ENCODE measurements around the gene GAP43.

Gene GAP43

DNA sequence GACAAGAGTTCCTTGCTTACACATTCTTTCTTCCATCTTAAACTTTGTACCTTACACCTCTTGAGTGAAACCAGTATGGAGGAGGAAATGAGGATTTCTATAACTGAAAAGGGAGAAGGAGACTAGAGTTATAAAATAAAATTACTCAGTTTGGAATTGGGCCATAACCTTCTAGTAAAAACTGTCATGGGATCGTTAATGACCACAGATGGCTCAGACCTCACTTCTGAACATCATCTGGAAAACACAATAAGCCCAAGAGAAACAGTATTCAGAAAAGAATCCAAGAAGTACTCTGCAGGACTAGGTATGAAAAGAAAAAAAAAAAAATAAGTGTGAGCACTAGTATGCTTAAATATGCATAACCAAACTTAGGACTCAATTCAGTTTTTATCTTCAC lies 12.1 kb downstream of the GAP43 start:
- Histone ChIP-seq H3K4me1 (ENCODE audit: insufficient read depth, low read length) (no peaks in the 10 kb centered on the region), H3K27ac (ENCODE audit: low read length) (no peak overlapping the region), H3K9ac (ENCODE audit: low read depth, low read length) (no peak overlapping the region), H3K36me3 (ENCODE audit: insufficient read depth, low read length) (no peaks in the 10 kb centered on the region), H3K79me2 (ENCODE audit: insufficient read depth, low read length) (no peaks in the 10 kb centered on the region), H3K9me3 (ENCODE audit: insufficient read depth, low read length, severe bottlenecking) (no peaks in the 10 kb centered on the region), H2AFZ (ENCODE audit: low read depth, low read length) (no peak overlapping the region), H3K4me3 (ENCODE audit: low read depth in 1 of 2, low read length in 2 of 2) (no peak overlapping the region), H4K20me1 (ENCODE audit: insufficient read depth, low read length) (no peaks in the 10 kb centered on the region), H3K27me3 (ENCODE audit: insufficient read depth, low read length, poor library complexity) (no peaks in the 10 kb centered on the region), H3K4me2 (ENCODE audit: insufficient read depth, low read length) (no peak overlapping the region)
- TF ChIP-seq EZH2 (IDR thresholded peaks at IDR 0.05; ENCODE audit: borderline replicate concordance, low read depth, low read length, severe bottlenecking) = no peak
- TF ChIP-seq, protein P1, sequence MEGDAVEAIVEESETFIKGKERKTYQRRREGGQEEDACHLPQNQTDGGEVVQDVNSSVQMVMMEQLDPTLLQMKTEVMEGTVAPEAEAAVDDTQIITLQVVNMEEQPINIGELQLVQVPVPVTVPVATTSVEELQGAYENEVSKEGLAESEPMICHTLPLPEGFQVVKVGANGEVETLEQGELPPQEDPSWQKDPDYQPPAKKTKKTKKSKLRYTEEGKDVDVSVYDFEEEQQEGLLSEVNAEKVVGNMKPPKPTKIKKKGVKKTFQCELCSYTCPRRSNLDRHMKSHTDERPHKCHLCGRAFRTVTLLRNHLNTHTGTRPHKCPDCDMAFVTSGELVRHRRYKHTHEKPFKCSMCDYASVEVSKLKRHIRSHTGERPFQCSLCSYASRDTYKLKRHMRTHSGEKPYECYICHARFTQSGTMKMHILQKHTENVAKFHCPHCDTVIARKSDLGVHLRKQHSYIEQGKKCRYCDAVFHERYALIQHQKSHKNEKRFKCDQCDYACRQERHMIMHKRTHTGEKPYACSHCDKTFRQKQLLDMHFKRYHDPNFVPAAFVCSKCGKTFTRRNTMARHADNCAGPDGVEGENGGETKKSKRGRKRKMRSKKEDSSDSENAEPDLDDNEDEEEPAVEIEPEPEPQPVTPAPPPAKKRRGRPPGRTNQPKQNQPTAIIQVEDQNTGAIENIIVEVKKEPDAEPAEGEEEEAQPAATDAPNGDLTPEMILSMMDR (IDR thresholded peaks at IDR 0.05; ENCODE audit: borderline replicate concordance, extremely low read depth, low read length, poor library complexity, severe bottlenecking) = no peak
- DNase-seq = no peak
- no peak for ATAC-seq (ENCODE audit: insufficient read depth, low read depth)

DNA sequence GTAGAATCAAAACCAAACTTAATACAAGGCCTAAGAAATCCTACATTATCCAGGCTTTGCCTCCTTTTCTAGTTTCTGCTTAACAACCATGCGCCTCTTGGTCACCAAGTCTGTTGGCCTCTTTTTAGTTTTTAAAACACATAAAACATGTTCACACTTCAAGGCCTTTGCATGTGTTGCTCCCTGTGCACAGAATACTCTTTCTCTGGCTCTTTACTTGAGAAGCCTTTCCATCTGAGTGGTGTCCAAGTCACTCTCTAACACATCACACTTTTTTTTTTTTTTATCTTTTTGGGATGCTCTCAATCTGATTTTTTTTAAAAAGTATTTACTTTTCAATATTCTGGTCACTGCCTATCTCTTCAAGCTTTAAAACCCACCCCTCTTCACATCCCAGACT lies 14.9 kb downstream of the GAP43 start:
- no peak overlapping the region for H3K27ac ChIP-seq (ENCODE audit: low read length)
- H3K9me3 ChIP-seq (ENCODE audit: insufficient read depth, low read length, severe bottlenecking) = no peaks in the 10 kb centered on the region
- no peak overlapping the region for H2AFZ ChIP-seq (ENCODE audit: low read depth, low read length)
- no peak overlapping the region for H3K4me2 ChIP-seq (ENCODE audit: insufficient read depth, low read length)
- no peak overlapping the region for H3K4me3 ChIP-seq (ENCODE audit: low read depth in 1 of 2, low read length in 2 of 2)
- H3K79me2 ChIP-seq (ENCODE audit: insufficient read depth, low read length) = no peaks in the 10 kb centered on the region
- no peaks in the 10 kb centered on the region for H3K36me3 ChIP-seq (ENCODE audit: insufficient read depth, low read length)
- ATAC-seq (ENCODE audit: insufficient read depth, low read depth) = no peak
- no peaks in the 10 kb centered on the region for H3K27me3 ChIP-seq (ENCODE audit: insufficient read depth, low read length, poor library complexity)
- no peak for TF ChIP-seq EZH2 (IDR thresholded peaks at IDR 0.05; ENCODE audit: borderline replicate concordance, low read depth, low read length, severe bottlenecking)
- TF ChIP-seq, protein P1 (IDR thresholded peaks at IDR 0.05; ENCODE audit: borderline replicate concordance, extremely low read depth, low read length, poor library complexity, severe bottlenecking) = no peak
- H3K4me1 ChIP-seq (ENCODE audit: insufficient read depth, low read length) = no peaks in the 10 kb centered on the region
- no peak for DNase-seq
- no peak overlapping the region for H3K9ac ChIP-seq (ENCODE audit: low read depth, low read length)
- no peaks in the 10 kb centered on the region for H4K20me1 ChIP-seq (ENCODE audit: insufficient read depth, low read length)

DNA sequence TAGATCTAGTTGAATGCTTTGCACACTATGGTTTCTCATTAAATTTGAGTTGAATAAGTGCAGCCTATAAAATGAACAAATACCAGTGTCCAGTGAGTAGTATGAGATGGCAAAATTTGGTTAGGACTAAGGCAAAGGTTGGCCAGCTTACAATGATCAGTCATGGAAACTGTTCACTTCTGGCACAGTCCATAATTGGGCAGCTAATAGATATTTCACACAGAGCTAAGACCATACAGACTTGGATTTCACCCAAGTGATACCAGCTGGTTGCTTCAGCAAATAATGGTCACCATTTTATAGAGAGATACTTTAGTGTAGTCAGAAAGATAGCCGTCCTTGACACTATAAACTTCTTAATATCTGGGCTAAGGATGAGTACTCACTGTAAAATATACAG lies 15.7 kb downstream of the GAP43 start:
- H3K4me3 ChIP-seq (ENCODE audit: low read depth in 1 of 2, low read length in 2 of 2) = no peak overlapping the region
- H2AFZ ChIP-seq (ENCODE audit: low read depth, low read length) = no peak overlapping the region
- H3K27ac ChIP-seq (ENCODE audit: low read length) = no peak overlapping the region
- no peaks in the 10 kb centered on the region for H4K20me1 ChIP-seq (ENCODE audit: insufficient read depth, low read length)
- no peak for DNase-seq
- no peaks in the 10 kb centered on the region for H3K4me1 ChIP-seq (ENCODE audit: insufficient read depth, low read length)
- H3K36me3 ChIP-seq (ENCODE audit: insufficient read depth, low read length) = no peaks in the 10 kb centered on the region
- H3K79me2 ChIP-seq (ENCODE audit: insufficient read depth, low read length) = no peaks in the 10 kb centered on the region
- H3K27me3 ChIP-seq (ENCODE audit: insufficient read depth, low read length, poor library complexity) = no peaks in the 10 kb centered on the region
- TF ChIP-seq EZH2 (IDR thresholded peaks at IDR 0.05; ENCODE audit: borderline replicate concordance, low read depth, low read length, severe bottlenecking) = no peak
- TF ChIP-seq, protein P1 (IDR thresholded peaks at IDR 0.05; ENCODE audit: borderline replicate concordance, extremely low read depth, low read length, poor library complexity, severe bottlenecking) = no peak
- H3K9ac ChIP-seq (ENCODE audit: low read depth, low read length) = no peak overlapping the region
- no peaks in the 10 kb centered on the region for H3K9me3 ChIP-seq (ENCODE audit: insufficient read depth, low read length, severe bottlenecking)
- H3K4me2 ChIP-seq (ENCODE audit: insufficient read depth, low read length) = no peak overlapping the region
- no peak for ATAC-seq (ENCODE audit: insufficient read depth, low read depth)

DNA sequence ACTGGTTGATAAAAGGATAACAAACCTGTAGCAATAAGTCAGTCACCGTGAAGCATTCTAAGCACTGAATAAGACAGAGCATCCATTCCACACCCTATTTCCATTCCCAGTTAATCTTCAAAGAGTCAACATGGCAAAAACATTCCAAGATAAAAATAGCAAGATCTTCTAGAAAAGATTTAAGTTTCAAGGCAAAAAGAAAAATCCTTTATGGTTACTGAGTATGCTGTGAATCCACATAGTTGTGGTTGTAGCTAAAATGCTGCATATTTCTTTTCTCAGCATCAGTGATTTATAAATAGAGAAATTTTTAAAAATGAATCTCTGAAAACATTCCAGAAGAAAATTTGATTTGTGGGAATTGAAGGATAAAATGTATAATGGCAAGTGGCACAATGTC lies 21.1 kb downstream of the GAP43 start:
- Histone ChIP-seq H3K9me3 (ENCODE audit: insufficient read depth, low read length, severe bottlenecking) (no peaks in the 10 kb centered on the region), H3K4me3 (ENCODE audit: low read depth in 1 of 2, low read length in 2 of 2) (no peak overlapping the region), H3K4me2 (ENCODE audit: insufficient read depth, low read length) (no peak overlapping the region), H2AFZ (ENCODE audit: low read depth, low read length) (no peak overlapping the region), H3K27ac (ENCODE audit: low read length) (no peak overlapping the region), H3K79me2 (ENCODE audit: insufficient read depth, low read length) (no peaks in the 10 kb centered on the region), H3K27me3 (ENCODE audit: insufficient read depth, low read length, poor library complexity) (no peaks in the 10 kb centered on the region), H4K20me1 (ENCODE audit: insufficient read depth, low read length) (no peaks in the 10 kb centered on the region), H3K4me1 (ENCODE audit: insufficient read depth, low read length) (no peaks in the 10 kb centered on the region), H3K36me3 (ENCODE audit: insufficient read depth, low read length) (no peaks in the 10 kb centered on the region), H3K9ac (ENCODE audit: low read depth, low read length) (no peak overlapping the region)
- DNase-seq (no peak), ATAC-seq (ENCODE audit: insufficient read depth, low read depth) (no peak)
- TF ChIP-seq, protein P1 (IDR thresholded peaks at IDR 0.05; ENCODE audit: borderline replicate concordance, extremely low read depth, low read length, poor library complexity, severe bottlenecking) = no peak
- no peak for TF ChIP-seq EZH2 (IDR thresholded peaks at IDR 0.05; ENCODE audit: borderline replicate concordance, low read depth, low read length, severe bottlenecking)
